ENCODE results near the gene CYB5A. TPM values are rescaled to one million over a fixed set of nuclear protein-coding genes. Genes with fewer than 3 reads are reported as not detected.
A peak's percentile ranks its signal among the peaks of the same experiment; 100 is the strongest.

CYB5A gene
- total and polyA plus RNA-seq, 9 of the 15 experiments (the other 6 are each of a cell fraction or from before 2014, with no cell fraction given) = 11.9 to 22.6 (median 14.1) TPM

- FAIRE-seq = no peak
- DNase-seq (ENCODE audit: extremely low read depth in 1 of 4, low spot score in 3 of 4) = peak in 1 of 4 experiments; percentile 24
- Histone ChIP-seq H3K4me2 (ENCODE audit: insufficient read depth, low read length) (no peak overlapping the region; the same call in 1 of the 2 replicates), H3K4me3 (no peak overlapping the region), H3K79me2 (ENCODE audit: control insufficient read depth, insufficient read depth, low read length) (no peaks in the 10 kb centered on the region), H3K4me1 (replicated peaks in 1 of 2; ENCODE audit: control insufficient read depth in 2 of 2, insufficient read depth in 2 of 2, low read length in 2 of 2) (peaks cover 4 to 36% of the 10 kb centered on the region in 2 experiments; a peak in 4 of 5 replicates), H3K9me1 (ENCODE audit: control insufficient read depth, insufficient read depth, low read length) (no peaks in the 10 kb centered on the region), H3K27ac (ENCODE audit: extremely low read depth, low read depth, low read length) (0 out of 3 replicates have a peak overlapping the region, but pooled peaks have one; percentile 5), H3K9ac (ENCODE audit: insufficient read depth in 1 of 2, low read depth in 2 of 2, low read length in 2 of 2) (no peak overlapping the region), H3K36me3 (ENCODE audit: control insufficient read depth, insufficient read depth, low read length) (no peaks in the 10 kb centered on the region), H3K9me3 (replicated peaks; ENCODE audit: control insufficient read depth, insufficient read depth, low read depth, low read length) (no peaks in the 10 kb centered on the region), H2AFZ (ENCODE audit: low read depth, low read length) (peak overlapping the region; percentile 66), H4K20me1 (replicated peaks; ENCODE audit: control insufficient read depth, insufficient read depth, low read length) (no peaks in the 10 kb centered on the region), H3K27me3 (ENCODE audit: control insufficient read depth in 2 of 2, insufficient read depth in 2 of 2, low read length in 2 of 2) (no peaks in the 10 kb centered on the region)
- in situ Hi-C loops (cut with MboI) = no loop called here
- POLR2A ChIA-PET = interaction anchor here (1.0 kb wide), 1 partner anchor 13 kb away, joined by 3 read pairs; no protein-coding TSS in a partner anchor
- intact Hi-C loops (cut with micrococcal nuclease) = no loop called here
- BruUV-seq (replicated peaks) = no TSS peak
- CTCF ChIA-PET (ENCODE audit: low intra/inter-chr PET ratio) = no interaction called here
- 17% methylated on average over 4 of the region's 5 CpGs for WGBS (ENCODE audit: insufficient coverage, low coverage, missing lambda C conversion rate)
- TF ChIP-seq, protein P1, sequence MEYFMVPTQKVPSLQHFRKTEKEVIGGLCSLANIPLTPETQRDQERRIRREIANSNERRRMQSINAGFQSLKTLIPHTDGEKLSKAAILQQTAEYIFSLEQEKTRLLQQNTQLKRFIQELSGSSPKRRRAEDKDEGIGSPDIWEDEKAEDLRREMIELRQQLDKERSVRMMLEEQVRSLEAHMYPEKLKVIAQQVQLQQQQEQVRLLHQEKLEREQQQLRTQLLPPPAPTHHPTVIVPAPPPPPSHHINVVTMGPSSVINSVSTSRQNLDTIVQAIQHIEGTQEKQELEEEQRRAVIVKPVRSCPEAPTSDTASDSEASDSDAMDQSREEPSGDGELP (CRISPR knock-in tag; IDR thresholded peaks at IDR 0.05; ENCODE audit: borderline replicate concordance) = peak; percentile 49; the same call in 1 of the 2 replicates
- TF ChIP-seq E2F6 (IDR thresholded peaks at IDR 0.05; ENCODE audit: borderline replicate concordance in 1 of 2, extremely low read depth in 1 of 2, insufficient read depth in 1 of 2, insufficient read length in 1 of 2, low read depth in 1 of 2, low read length in 1 of 2, poor library complexity in 1 of 2, severe bottlenecking in 1 of 2) = no peak
- peak; percentile 63 for ATAC-seq
Measured at GRCh38 chr18:74256190-74256589, 35.6 kb downstream of the CYB5A start.
